Measurements from ENCODE around the gene SLC36A4. TPM values are rescaled to one million over a fixed set of nuclear protein-coding genes. Genes with fewer than 3 reads are reported as not detected.
A peak's percentile ranks its signal among the peaks of the same experiment; 100 is the strongest.

The SLC36A4 gene
- total and polyA plus RNA-seq, 2 of the 13 experiments (the other 11 are each of a cell fraction or from before 2014, with no cell fraction given), result 7.3 to 9.5 TPM

DNA sequence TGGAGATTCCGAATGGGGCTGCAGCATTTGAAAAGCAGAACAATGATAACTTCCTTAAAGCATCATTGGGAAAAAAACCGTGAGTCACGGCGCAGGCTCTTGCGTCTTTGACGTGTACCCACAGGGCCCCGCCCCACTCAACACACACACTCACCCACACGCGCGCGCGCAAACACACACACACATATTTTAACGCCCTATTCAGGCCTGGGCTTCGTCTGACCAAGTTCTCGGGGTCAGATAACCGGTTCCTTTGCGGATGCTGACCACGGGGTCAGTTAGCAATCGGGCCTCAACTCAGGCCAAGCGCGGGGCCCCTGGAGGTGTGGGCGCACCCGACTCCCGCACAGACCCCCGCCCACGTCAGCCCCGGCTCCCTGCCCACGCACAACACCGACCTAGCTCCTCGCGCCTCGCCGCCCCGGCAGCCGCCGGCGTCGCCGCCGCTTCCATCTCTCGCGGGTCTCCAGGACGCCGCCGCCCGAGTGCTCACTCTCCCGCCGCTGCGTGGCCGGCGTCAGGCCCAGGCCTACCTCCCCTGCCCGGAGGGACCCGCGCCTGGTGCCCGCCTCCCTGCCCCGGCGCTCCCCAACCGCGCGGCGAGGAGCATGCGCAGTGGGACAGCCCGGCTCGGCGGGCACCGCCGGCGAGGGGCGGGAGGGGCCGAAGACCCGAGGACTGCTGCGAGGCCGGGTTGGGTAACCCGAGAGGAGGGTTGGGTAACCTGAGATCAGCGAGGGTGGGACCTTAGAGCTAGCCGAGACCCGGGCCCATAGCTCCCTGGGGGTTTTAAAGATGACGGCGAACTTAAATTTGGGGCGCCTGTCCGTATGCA, at the start of gene SLC36A4 (continued):
- TF ChIP-seq HDAC6 (IDR thresholded peaks at IDR 0.05; ENCODE audit: low read depth, low read length) (no peak), RFXANK (CRISPR knock-in tag; IDR thresholded peaks at IDR 0.05) (no peak), ZNF335 (CRISPR knock-in tag; IDR thresholded peaks at IDR 0.05) (no peak), ZFP62 (CRISPR knock-in tag; IDR thresholded peaks at IDR 0.05) (no peak), ZNF790 (CRISPR knock-in tag; IDR thresholded peaks at IDR 0.05; ENCODE audit: borderline replicate concordance) (peak; percentile 73; the same call in 1 of the 2 replicates), TBX2 (CRISPR knock-in tag; IDR thresholded peaks at IDR 0.05; ENCODE audit: borderline replicate concordance) (peak; percentile 82), ZNF724P (CRISPR knock-in tag; IDR thresholded peaks at IDR 0.05; ENCODE audit: borderline replicate concordance) (peak; percentile 96; the same call in 1 of the 2 replicates), MTF2 (CRISPR knock-in tag; IDR thresholded peaks at IDR 0.05; ENCODE audit: borderline replicate concordance) (no peak), CCAR2 (optimal IDR thresholded peaks at IDR 0.05; ENCODE audit: low read depth, low read length) (no peak), ZNF496 (CRISPR knock-in tag; IDR thresholded peaks at IDR 0.05; ENCODE audit: insufficient replicate concordance) (no peak), MZF1 (CRISPR knock-in tag; IDR thresholded peaks at IDR 0.05; ENCODE audit: borderline replicate concordance) (no peak), GTF3A (CRISPR knock-in tag; conservative IDR thresholded peaks at IDR 0.05) (no peak), ZBTB21 (CRISPR knock-in tag; IDR thresholded peaks at IDR 0.05) (peak; percentile 22; the same call in 1 of the 2 replicates), ZNF589 (CRISPR knock-in tag; conservative IDR thresholded peaks at IDR 0.05) (peak; percentile 57; the same call in 1 of the 2 replicates), ZNF891 (CRISPR knock-in tag; IDR thresholded peaks at IDR 0.05) (peak; percentile 98), ZNF468 (CRISPR knock-in tag; IDR thresholded peaks at IDR 0.05) (no peak), HNRNPH1 (optimal IDR thresholded peaks at IDR 0.05; ENCODE audit: low read depth, low read length) (no peak), TBP (CRISPR knock-in tag; IDR thresholded peaks at IDR 0.05) (no peak), ZNF761 (CRISPR knock-in tag; conservative IDR thresholded peaks at IDR 0.05) (peak; percentile 41; the same call in 1 of the 2 replicates), CAMTA2 (CRISPR knock-in tag; IDR thresholded peaks at IDR 0.05; ENCODE audit: borderline replicate concordance) (peak; percentile 70; the same call in 1 of the 2 replicates), ZNF772 (CRISPR knock-in tag; IDR thresholded peaks at IDR 0.05) (peak; percentile 62; the same call in 1 of the 2 replicates)
- TF ChIP-seq, protein P1, sequence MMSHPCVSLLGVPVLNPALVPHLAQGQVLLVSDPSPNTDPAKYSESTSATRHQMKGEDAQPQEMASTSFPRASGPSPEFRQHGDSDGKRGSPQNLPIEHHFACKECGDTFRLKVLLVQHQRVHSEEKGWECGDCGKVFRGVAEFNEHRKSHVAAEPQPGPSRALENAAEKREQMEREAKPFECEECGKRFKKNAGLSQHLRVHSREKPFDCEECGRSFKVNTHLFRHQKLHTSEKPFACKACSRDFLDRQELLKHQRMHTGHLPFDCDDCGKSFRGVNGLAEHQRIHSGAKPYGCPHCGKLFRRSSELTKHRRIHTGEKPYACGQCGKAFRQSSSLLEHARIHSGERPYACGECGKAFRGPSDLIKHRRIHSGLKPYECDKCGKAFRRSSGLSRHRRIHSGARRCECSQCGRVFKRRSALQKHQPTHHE (CRISPR knock-in tag; IDR thresholded peaks at IDR 0.05; ENCODE audit: borderline replicate concordance), result peak; percentile 85
- TF ChIP-seq, protein P2, sequence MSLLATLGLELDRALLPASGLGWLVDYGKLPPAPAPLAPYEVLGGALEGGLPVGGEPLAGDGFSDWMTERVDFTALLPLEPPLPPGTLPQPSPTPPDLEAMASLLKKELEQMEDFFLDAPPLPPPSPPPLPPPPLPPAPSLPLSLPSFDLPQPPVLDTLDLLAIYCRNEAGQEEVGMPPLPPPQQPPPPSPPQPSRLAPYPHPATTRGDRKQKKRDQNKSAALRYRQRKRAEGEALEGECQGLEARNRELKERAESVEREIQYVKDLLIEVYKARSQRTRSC (CRISPR knock-in tag; IDR thresholded peaks at IDR 0.05; ENCODE audit: low read depth), result no peak
- TF ChIP-seq, protein P3, sequence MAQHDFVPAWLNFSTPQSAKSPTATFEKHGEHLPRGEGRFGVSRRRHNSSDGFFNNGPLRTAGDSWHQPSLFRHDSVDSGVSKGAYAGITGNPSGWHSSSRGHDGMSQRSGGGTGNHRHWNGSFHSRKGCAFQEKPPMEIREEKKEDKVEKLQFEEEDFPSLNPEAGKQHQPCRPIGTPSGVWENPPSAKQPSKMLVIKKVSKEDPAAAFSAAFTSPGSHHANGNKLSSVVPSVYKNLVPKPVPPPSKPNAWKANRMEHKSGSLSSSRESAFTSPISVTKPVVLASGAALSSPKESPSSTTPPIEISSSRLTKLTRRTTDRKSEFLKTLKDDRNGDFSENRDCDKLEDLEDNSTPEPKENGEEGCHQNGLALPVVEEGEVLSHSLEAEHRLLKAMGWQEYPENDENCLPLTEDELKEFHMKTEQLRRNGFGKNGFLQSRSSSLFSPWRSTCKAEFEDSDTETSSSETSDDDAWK (CRISPR knock-in tag; IDR thresholded peaks at IDR 0.05), result no peak
- TF ChIP-seq, protein P4, sequence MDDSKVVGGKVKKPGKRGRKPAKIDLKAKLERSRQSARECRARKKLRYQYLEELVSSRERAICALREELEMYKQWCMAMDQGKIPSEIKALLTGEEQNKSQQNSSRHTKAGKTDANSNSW (CRISPR knock-in tag; IDR thresholded peaks at IDR 0.05; ENCODE audit: borderline replicate concordance), result 0 out of 2 replicates have a peak, but pooled peaks have one; percentile 80
- TF ChIP-seq, protein P5, sequence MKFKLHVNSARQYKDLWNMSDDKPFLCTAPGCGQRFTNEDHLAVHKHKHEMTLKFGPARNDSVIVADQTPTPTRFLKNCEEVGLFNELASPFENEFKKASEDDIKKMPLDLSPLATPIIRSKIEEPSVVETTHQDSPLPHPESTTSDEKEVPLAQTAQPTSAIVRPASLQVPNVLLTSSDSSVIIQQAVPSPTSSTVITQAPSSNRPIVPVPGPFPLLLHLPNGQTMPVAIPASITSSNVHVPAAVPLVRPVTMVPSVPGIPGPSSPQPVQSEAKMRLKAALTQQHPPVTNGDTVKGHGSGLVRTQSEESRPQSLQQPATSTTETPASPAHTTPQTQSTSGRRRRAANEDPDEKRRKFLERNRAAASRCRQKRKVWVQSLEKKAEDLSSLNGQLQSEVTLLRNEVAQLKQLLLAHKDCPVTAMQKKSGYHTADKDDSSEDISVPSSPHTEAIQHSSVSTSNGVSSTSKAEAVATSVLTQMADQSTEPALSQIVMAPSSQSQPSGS (CRISPR knock-in tag; IDR thresholded peaks at IDR 0.05), result no peak

Measured in HepG2 (cell line).